Fibroblast of lung (primary cell): ENCODE measurements around the gene TCF12. TPM values are rescaled to one million over a fixed set of nuclear protein-coding genes. Genes with fewer than 3 reads are reported as not detected.

Experiments
- DNase-seq, 2 donors: peaks; one replicate each; pipeline versions ENCODE4 v3.0.0 to v3.0.0-alpha.2; 2010; ENCODE audit warnings: low read depth in 2 of 2
- H2AFZ ChIP-seq: 2 replicates; pipeline ENCODE4 v1.5.1; 2012; ENCODE audit warnings: low read length, control low read depth, inconsistent platforms
- H3K27ac ChIP-seq: 2 replicates; pipeline ENCODE4 v1.5.1; 2011; ENCODE audit warnings: low read length, control low read depth; ENCODE audit not compliant: insufficient read depth
- H3K27me3 ChIP-seq: 2 replicates; pipeline ENCODE4 v1.5.1; 2011; ENCODE audit warnings: mild to moderate bottlenecking, low read length; ENCODE audit not compliant: control insufficient read depth, insufficient read depth
- H3K36me3 ChIP-seq: 2 replicates; pipeline ENCODE4 v1.5.1; 2011; ENCODE audit warnings: low read length; ENCODE audit not compliant: control insufficient read depth, insufficient read depth
- H3K4me1 ChIP-seq: 2 replicates; pipeline ENCODE4 v1.5.1; 2011; ENCODE audit warnings: low read length; ENCODE audit not compliant: control insufficient read depth, insufficient read depth; ENCODE audit errors: extremely low read depth
- H3K4me2 ChIP-seq: 2 replicates; pipeline ENCODE4 v1.5.1; 2011; ENCODE audit warnings: low read length, control low read depth; ENCODE audit not compliant: insufficient read depth; ENCODE audit errors: extremely low read depth
- H3K4me3 ChIP-seq, 4 experiments: fragments of 200-600 bp in 1 of 4; sonication (generic) in 1 of 4; replicated peaks in 1 of 4; 2 replicates each; pipeline ENCODE4 v1.5.1; 2011 to 2016; ENCODE audit warnings: low read length in 4 of 4, low read depth in 3 of 4, mild to moderate bottlenecking in 3 of 4, control low read depth in 2 of 4, inconsistent platforms in 1 of 4, mixed read lengths in 1 of 4; ENCODE audit not compliant: insufficient read depth in 1 of 4; ENCODE audit errors: control extremely low read depth in 1 of 4
- H3K79me2 ChIP-seq: 2 replicates; pipeline ENCODE4 v1.5.1; 2012; ENCODE audit warnings: mild to moderate bottlenecking, low read length, inconsistent platforms; ENCODE audit not compliant: control insufficient read depth, insufficient read depth
- H3K9ac ChIP-seq: 2 replicates; pipeline ENCODE4 v1.5.1; 2011; ENCODE audit warnings: mild to moderate bottlenecking, low read length, control low read depth; ENCODE audit not compliant: insufficient read depth
- H3K9me3 ChIP-seq: 2 replicates; pipeline ENCODE4 v1.5.1; 2012; ENCODE audit warnings: low read depth, low read length; ENCODE audit not compliant: control insufficient read depth, insufficient read depth
- H4K20me1 ChIP-seq: 2 replicates; pipeline ENCODE4 v1.5.1; 2011; ENCODE audit warnings: low read length; ENCODE audit not compliant: control insufficient read depth, insufficient read depth; ENCODE audit errors: extremely low read depth
- EZH2 ChIP-seq: IDR thresholded peaks from 2 replicates; pipeline ENCODE4 v1.5.1; 2012; ENCODE audit warnings: low read length, control low read depth, mild to moderate bottlenecking; ENCODE audit errors: missing control alignments
- polyA plus RNA-seq, 2 donors: library from polyadenylated mRNA; depleted of rRNA in 1 of 2; stranded (reverse) in 1 of 2; unstranded in 1 of 2; fragments of >200 nt; gene quantifications; 2 replicates each; pipeline ENCODE4 v1.2.1, GENCODE V29; 2011 to 2012; ENCODE audit warnings: missing spikeins in 1 of 2
- total RNA-seq: library from RNA; depleted of rRNA; stranded (reverse); fragments of >200 nt; gene quantifications from 2 replicates; pipeline ENCODE4 v1.2.1, GENCODE V29; 2014
- TF ChIP-seq, protein P1 (sequence below), 2 donors: IDR thresholded peaks in 1 of 2; conservative IDR thresholded peaks in 1 of 2; 1 replicate in 1 of 2; 2 replicates in 1 of 2; pipeline ENCODE4 v1.5.1; 2011 to 2012; ENCODE audit warnings: low read length in 2 of 2, control low read depth in 1 of 2, inconsistent platforms in 1 of 2, low read depth in 1 of 2, mild to moderate bottlenecking in 1 of 2

Gene TCF12
- total and polyA plus RNA-seq, 2 donors (not counting 1 experiment from before 2014, with no cell fraction given): 105 to 232 TPM

DNA sequence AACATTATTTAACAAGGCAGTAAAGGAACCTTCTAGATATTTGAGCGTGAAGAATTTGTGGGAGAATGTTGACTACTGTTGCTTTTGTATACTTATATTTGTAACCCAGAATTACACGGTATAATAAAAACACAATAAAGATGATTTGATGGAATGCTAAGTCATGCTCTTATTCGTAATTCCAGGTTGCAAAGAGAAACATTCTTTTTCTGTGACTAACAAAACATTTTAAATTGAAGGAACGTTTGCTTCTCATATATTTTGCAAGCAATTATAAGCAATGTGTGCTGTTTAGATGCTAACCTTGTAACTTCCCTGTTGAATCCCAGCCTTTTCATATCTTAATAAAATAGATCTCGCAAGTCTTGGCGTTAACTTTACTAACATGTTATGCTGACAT is 333.5 kb downstream of the TCF12 start:
- peaks cover 2% of the 10 kb centered on the region for H3K79me2 ChIP-seq
- no peak overlapping the region for H3K4me3 ChIP-seq
- H4K20me1 ChIP-seq: no peaks in the 10 kb centered on the region
- peak; percentile 25 to 64 for DNase-seq
- H3K9me3 ChIP-seq: no peaks in the 10 kb centered on the region
- H3K27me3 ChIP-seq: no peaks in the 10 kb centered on the region
- H3K27ac ChIP-seq: no peak overlapping the region
- H3K4me1 ChIP-seq: peaks cover 3% of the 10 kb centered on the region
- H3K36me3 ChIP-seq: peaks cover 4% of the 10 kb centered on the region
- no peak overlapping the region for H3K9ac ChIP-seq
- H2AFZ ChIP-seq: no peak overlapping the region
- H3K4me2 ChIP-seq: no peak overlapping the region
- TF ChIP-seq, protein P1, sequence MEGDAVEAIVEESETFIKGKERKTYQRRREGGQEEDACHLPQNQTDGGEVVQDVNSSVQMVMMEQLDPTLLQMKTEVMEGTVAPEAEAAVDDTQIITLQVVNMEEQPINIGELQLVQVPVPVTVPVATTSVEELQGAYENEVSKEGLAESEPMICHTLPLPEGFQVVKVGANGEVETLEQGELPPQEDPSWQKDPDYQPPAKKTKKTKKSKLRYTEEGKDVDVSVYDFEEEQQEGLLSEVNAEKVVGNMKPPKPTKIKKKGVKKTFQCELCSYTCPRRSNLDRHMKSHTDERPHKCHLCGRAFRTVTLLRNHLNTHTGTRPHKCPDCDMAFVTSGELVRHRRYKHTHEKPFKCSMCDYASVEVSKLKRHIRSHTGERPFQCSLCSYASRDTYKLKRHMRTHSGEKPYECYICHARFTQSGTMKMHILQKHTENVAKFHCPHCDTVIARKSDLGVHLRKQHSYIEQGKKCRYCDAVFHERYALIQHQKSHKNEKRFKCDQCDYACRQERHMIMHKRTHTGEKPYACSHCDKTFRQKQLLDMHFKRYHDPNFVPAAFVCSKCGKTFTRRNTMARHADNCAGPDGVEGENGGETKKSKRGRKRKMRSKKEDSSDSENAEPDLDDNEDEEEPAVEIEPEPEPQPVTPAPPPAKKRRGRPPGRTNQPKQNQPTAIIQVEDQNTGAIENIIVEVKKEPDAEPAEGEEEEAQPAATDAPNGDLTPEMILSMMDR (conservative IDR thresholded peaks at IDR 0.05 in 1 of 2, IDR thresholded peaks at IDR 0.05 in 1 of 2; ENCODE audit: low read depth in 1 of 2, low read length in 2 of 2): no peak
- no peak for TF ChIP-seq EZH2

DNA sequence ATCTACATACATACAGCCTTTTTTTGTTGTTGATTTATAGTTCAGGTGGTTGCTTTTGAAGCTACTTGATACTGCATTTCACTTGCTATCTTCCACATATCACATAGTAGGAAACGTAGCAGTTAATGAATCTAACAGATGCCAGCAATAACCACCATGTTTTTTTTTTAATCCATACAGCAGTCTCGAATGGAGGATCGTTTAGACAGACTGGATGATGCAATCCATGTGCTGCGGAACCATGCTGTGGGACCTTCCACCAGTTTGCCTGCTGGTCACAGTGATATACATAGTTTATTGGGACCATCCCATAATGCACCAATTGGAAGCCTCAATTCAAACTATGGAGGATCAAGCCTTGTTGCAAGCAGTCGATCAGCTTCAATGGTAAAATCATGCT is 334.6 kb downstream of the TCF12 start:
- no peaks in the 10 kb centered on the region for H3K27me3 ChIP-seq
- H3K27ac ChIP-seq: no peak overlapping the region
- H3K9ac ChIP-seq: no peak overlapping the region
- no peaks in the 10 kb centered on the region for H4K20me1 ChIP-seq
- H3K4me3 ChIP-seq: no peak overlapping the region
- H3K79me2 ChIP-seq: peaks cover 3% of the 10 kb centered on the region
- peaks cover 4% of the 10 kb centered on the region for H3K36me3 ChIP-seq
- no peak overlapping the region for H3K4me2 ChIP-seq
- no peaks in the 10 kb centered on the region for H3K9me3 ChIP-seq
- peaks cover 3% of the 10 kb centered on the region for H3K4me1 ChIP-seq
- TF ChIP-seq, protein P1 (conservative IDR thresholded peaks at IDR 0.05 in 1 of 2, IDR thresholded peaks at IDR 0.05 in 1 of 2; ENCODE audit: low read depth in 1 of 2, low read length in 2 of 2): no peak
- TF ChIP-seq EZH2: no peak
- H2AFZ ChIP-seq: no peak overlapping the region
- no peak for DNase-seq

DNA sequence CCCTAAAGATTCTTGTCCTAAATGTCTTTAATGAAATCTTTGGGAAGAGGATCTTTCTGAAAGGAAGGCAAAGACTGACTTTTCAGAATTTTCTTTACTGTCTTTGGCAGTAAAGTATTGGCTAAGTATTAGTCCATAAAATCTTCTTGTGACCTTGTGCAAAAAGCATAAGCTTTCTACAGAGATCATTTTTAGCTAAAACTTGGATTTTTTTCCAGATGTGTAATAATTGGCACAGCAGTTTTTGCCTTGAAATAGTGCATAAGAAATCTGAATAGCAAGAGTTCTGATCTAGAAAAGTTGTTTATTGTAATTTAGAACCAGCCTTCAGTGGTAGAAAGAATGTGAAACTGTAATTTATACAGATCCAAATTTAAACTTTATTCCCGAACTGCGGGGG is 335.1 kb downstream of the TCF12 start:
- H3K4me3 ChIP-seq: no peak overlapping the region
- no peak for TF ChIP-seq EZH2
- TF ChIP-seq, protein P1 (conservative IDR thresholded peaks at IDR 0.05 in 1 of 2, IDR thresholded peaks at IDR 0.05 in 1 of 2; ENCODE audit: low read depth in 1 of 2, low read length in 2 of 2): no peak
- H4K20me1 ChIP-seq: no peaks in the 10 kb centered on the region
- H3K4me2 ChIP-seq: no peak overlapping the region
- H3K36me3 ChIP-seq: peaks cover 4% of the 10 kb centered on the region
- no peak overlapping the region for H3K27ac ChIP-seq
- no peaks in the 10 kb centered on the region for H3K9me3 ChIP-seq
- H3K9ac ChIP-seq: no peak overlapping the region
- H3K79me2 ChIP-seq: peaks cover 3% of the 10 kb centered on the region
- no peak for DNase-seq
- no peaks in the 10 kb centered on the region for H3K27me3 ChIP-seq
- no peak overlapping the region for H2AFZ ChIP-seq
- H3K4me1 ChIP-seq: peaks cover 3% of the 10 kb centered on the region
